ENCODE data around the gene MALRD1. TPM values are rescaled to one million over a fixed set of nuclear protein-coding genes. Genes with fewer than 3 reads are reported as not detected.

MALRD1 gene
- total RNA-seq, 2 donors from 2014 or later: 0.26 to 1.3 TPM

DNA sequence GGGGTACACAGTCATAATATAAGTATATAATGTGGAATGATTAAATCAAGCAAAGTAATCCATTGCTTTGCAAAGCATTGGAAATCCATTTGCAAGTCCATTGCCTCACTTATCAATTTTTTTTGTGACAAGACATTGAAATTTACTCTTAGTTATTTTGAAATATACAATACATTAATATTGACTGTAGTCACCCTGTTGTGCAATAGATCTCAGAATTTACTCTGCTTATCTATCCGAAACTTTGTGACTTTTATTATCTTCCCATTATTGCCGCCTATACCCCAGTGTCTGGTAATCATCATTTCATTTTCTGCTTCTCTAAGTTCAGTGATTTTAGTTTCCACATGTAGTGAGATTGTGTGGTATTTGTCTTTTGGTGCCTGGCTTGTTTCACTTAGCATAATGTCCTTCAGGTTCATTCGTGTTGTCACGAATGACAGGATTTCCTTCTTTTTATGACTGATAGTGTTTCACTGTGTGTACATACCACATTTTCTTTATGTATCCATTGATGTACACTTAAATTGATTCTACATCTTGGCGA, 5.8 kb downstream of the MALRD1 start:
- no peak for ATAC-seq
- no peaks in the 10 kb centered on the region for H3K27me3 ChIP-seq
- DNase-seq: no peak
- H3K4me1 ChIP-seq: no peaks in the 10 kb centered on the region
- 44 to 47% methylated on average over 5 of the region's 5 CpGs for WGBS, 2 donors
- H3K27ac ChIP-seq: no peak overlapping the region
- H3K36me3 ChIP-seq (replicated peaks in 1 of 2; ENCODE audit: insufficient read depth in 1 of 2, low read depth in 2 of 2): no peaks in the 10 kb centered on the region
- intact Hi-C loops (cut with DNase I): no loop called here
- H3K9me3 ChIP-seq: no peaks in the 10 kb centered on the region
- H3K4me3 ChIP-seq: no peak overlapping the region
- TF ChIP-seq, protein P1, sequence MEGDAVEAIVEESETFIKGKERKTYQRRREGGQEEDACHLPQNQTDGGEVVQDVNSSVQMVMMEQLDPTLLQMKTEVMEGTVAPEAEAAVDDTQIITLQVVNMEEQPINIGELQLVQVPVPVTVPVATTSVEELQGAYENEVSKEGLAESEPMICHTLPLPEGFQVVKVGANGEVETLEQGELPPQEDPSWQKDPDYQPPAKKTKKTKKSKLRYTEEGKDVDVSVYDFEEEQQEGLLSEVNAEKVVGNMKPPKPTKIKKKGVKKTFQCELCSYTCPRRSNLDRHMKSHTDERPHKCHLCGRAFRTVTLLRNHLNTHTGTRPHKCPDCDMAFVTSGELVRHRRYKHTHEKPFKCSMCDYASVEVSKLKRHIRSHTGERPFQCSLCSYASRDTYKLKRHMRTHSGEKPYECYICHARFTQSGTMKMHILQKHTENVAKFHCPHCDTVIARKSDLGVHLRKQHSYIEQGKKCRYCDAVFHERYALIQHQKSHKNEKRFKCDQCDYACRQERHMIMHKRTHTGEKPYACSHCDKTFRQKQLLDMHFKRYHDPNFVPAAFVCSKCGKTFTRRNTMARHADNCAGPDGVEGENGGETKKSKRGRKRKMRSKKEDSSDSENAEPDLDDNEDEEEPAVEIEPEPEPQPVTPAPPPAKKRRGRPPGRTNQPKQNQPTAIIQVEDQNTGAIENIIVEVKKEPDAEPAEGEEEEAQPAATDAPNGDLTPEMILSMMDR (IDR thresholded peaks at IDR 0.05): no peak
- no peak for TF ChIP-seq POLR2A (IDR thresholded peaks at IDR 0.05)

DNA sequence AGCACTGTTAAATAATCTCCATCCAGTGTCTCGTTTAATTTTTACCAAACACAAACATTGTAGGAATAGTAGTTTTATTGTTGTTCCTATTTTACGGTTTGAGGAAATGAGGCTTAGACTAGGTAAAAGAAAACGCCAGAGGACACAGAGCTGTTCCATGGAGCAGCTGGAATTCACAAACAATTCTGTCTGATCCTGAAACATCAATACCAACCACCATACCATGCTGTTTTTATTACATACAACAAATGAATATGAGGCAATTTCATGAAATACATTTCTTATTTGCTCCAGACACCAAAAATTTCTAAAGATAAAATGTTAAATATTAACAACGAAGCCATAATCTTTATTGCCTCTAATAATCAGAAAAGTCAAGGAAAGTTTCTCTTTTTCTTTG, 9.4 kb downstream of the MALRD1 start:
- intact Hi-C loops (cut with DNase I): no loop called here
- ATAC-seq: no peak
- 36 to 38% methylated on average over 4 of the region's 4 CpGs for WGBS, 2 donors

GRCh38 chr10:19063986-19064385, 15.4 kb downstream of the MALRD1 start:
- WGBS, 2 donors: 67 to 68% methylated on average over 6 of the region's 6 CpGs
- H3K27ac ChIP-seq: no peak overlapping the region
- H3K27me3 ChIP-seq: no peaks in the 10 kb centered on the region
- no peaks in the 10 kb centered on the region for H3K4me1 ChIP-seq
- intact Hi-C loops (cut with DNase I): no loop called here
- DNase-seq (no peak), ATAC-seq (no peak)
- H3K9me3 ChIP-seq: no peaks in the 10 kb centered on the region
- no peaks in the 10 kb centered on the region for H3K36me3 ChIP-seq (replicated peaks in 1 of 2; ENCODE audit: insufficient read depth in 1 of 2, low read depth in 2 of 2)
- TF ChIP-seq POLR2A (IDR thresholded peaks at IDR 0.05): no peak
- TF ChIP-seq, protein P1 (IDR thresholded peaks at IDR 0.05): no peak
- H3K4me3 ChIP-seq: no peak overlapping the region

More for the DNA sequence above, 9.4 kb downstream of the MALRD1 start:
- no peak for TF ChIP-seq POLR2A (IDR thresholded peaks at IDR 0.05)
- TF ChIP-seq, protein P1 (IDR thresholded peaks at IDR 0.05): no peak
- no peak overlapping the region for H3K4me3 ChIP-seq
- no peak for DNase-seq
- H3K9me3 ChIP-seq: no peaks in the 10 kb centered on the region
- H3K27ac ChIP-seq: no peak overlapping the region
- no peaks in the 10 kb centered on the region for H3K4me1 ChIP-seq
- H3K27me3 ChIP-seq: no peaks in the 10 kb centered on the region
- no peaks in the 10 kb centered on the region for H3K36me3 ChIP-seq (replicated peaks in 1 of 2; ENCODE audit: insufficient read depth in 1 of 2, low read depth in 2 of 2)

GRCh38 chr10:19071946-19072345, 23.3 kb downstream of the MALRD1 start:
- WGBS, 2 donors: 57 to 61% methylated on average over 7 of the region's 7 CpGs
- H3K27ac ChIP-seq: no peak overlapping the region
- no peak for DNase-seq

DNA sequence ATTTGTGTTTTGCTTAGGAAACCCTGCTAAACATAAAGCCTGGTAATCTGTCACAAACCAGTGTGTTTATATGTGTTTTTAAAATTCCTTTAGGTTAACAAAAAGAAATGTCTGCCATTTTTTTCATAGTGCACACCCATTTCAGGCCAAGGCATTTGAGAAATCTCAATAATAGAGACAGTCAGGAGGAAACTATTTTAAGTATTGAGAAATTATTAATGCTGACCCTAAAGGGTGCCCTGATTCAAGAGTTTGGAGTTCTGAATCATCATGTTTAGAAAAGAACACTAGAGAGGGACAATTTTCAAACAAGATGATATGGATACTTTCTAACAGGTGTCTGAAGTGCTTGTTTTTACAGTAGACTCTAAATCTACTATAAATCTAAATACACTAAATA, 28.7 kb downstream of the MALRD1 start:
- ATAC-seq: no peak
- H3K27me3 ChIP-seq: no peaks in the 10 kb centered on the region
- no peak for DNase-seq
- no peaks in the 10 kb centered on the region for H3K36me3 ChIP-seq (replicated peaks in 1 of 2; ENCODE audit: insufficient read depth in 1 of 2, low read depth in 2 of 2)
- H3K4me3 ChIP-seq: no peak overlapping the region
- TF ChIP-seq, protein P1 (IDR thresholded peaks at IDR 0.05): no peak
- TF ChIP-seq POLR2A (IDR thresholded peaks at IDR 0.05): no peak
- H3K9me3 ChIP-seq: no peaks in the 10 kb centered on the region
- intact Hi-C loops (cut with DNase I): no loop called here
- no peak overlapping the region for H3K27ac ChIP-seq
- H3K4me1 ChIP-seq: no peaks in the 10 kb centered on the region

More at GRCh38 chr10:19071946-19072345, 23.3 kb downstream of the MALRD1 start:
- Histone ChIP-seq H3K27me3 (no peaks in the 10 kb centered on the region), H3K4me3 (no peak overlapping the region), H3K36me3 (replicated peaks in 1 of 2; ENCODE audit: insufficient read depth in 1 of 2, low read depth in 2 of 2) (no peaks in the 10 kb centered on the region), H3K4me1 (no peaks in the 10 kb centered on the region), H3K9me3 (no peaks in the 10 kb centered on the region)
- ATAC-seq: no peak
- intact Hi-C loops (cut with DNase I): no loop called here
- TF ChIP-seq, protein P1 (IDR thresholded peaks at IDR 0.05): no peak
- TF ChIP-seq POLR2A (IDR thresholded peaks at IDR 0.05): no peak

Measured in body of pancreas (tissue), 4 donors.